IMR-90 (cell line): ENCODE data around the gene MT1E. TPM values are rescaled to one million over a fixed set of nuclear protein-coding genes. Genes with fewer than 3 reads are reported as not detected.

Source experiments
- ATAC-seq: fragments of 200-7000 bp; cut with Tn5 transposase; 2 replicates; pipeline ENCODE4 v1.9.1; 2020; ENCODE audit warnings: low read depth, mild to moderate bottlenecking, moderate library complexity
- BruUV-seq: library from RNA; stranded (reverse); fragments of 400-500 nt; replicated peaks from 2 replicates; lab custom pipeline; 2021; lab: Mats Ljungman, UMichigan
- CTCF ChIA-PET: fragments of 300-600 bp; formaldehyde crosslinking; extraction: SDS; loops from one replicate; lab custom pipeline; 2021; ENCODE audit warnings: antibody characterized with exemption; lab: Yijun Ruan, JAX
- POLR2A ChIA-PET: fragments of 300-600 bp; sonication (Branson Sonifier 250); formaldehyde crosslinking; loops from one replicate; lab custom pipeline; 2022; ENCODE audit warnings: antibody characterized with exemption; ENCODE audit not compliant: unreplicated experiment; lab: Charles Lee
- DNase-seq: peaks from one replicate; pipeline ENCODE4 v3.0.0; 2013
- H2AFZ ChIP-seq: replicated peaks from 2 replicates; pipeline ENCODE3; 2013; ENCODE audit warnings: low read length, mild to moderate bottlenecking; ENCODE audit not compliant: poor library complexity
- H2AK5ac ChIP-seq: 2 replicates; pipeline ENCODE4 v1.6.1; 2013; ENCODE audit warnings: low read depth, low read length, inconsistent platforms
- H2AK9ac ChIP-seq: replicated peaks from 2 replicates; pipeline ENCODE3; 2013; ENCODE audit warnings: mild to moderate bottlenecking, low read depth, low read length, moderate library complexity; ENCODE audit not compliant: poor library complexity
- H2BK120ac ChIP-seq: 2 replicates; pipeline ENCODE4 v1.6.1; 2013; ENCODE audit warnings: low read depth, low read length, inconsistent platforms
- H2BK15ac ChIP-seq: 3 replicates; pipeline ENCODE4 v1.6.1; 2013; ENCODE audit warnings: low read depth, low read length, inconsistent platforms
- H2BK20ac ChIP-seq: 2 replicates; pipeline ENCODE4 v1.6.1; 2013; ENCODE audit warnings: low read depth, mild to moderate bottlenecking, inconsistent platforms, low read length, moderate library complexity
- H2BK5ac ChIP-seq: 2 replicates; pipeline ENCODE4 v1.6.1; 2013; ENCODE audit warnings: mild to moderate bottlenecking, low read depth, low read length, inconsistent platforms; ENCODE audit not compliant: poor library complexity, severe bottlenecking
- H3K14ac ChIP-seq: replicated peaks from 2 replicates; pipeline ENCODE4 v1.6.1; 2013; ENCODE audit warnings: low read depth, low read length, inconsistent platforms
- H3K18ac ChIP-seq: 2 replicates; pipeline ENCODE4 v1.6.1; 2013; ENCODE audit warnings: low read depth, low read length, control low read depth
- H3K23ac ChIP-seq: 2 replicates; pipeline ENCODE4 v1.6.1; 2013; ENCODE audit warnings: low read depth, low read length, inconsistent platforms
- H3K27ac ChIP-seq: 2 replicates; pipeline ENCODE4 v1.5.1; 2013; ENCODE audit warnings: mild to moderate bottlenecking, control low read depth, low read length; ENCODE audit not compliant: insufficient read depth
- H3K27me3 ChIP-seq: 2 replicates; pipeline ENCODE4 v1.6.1; 2013; ENCODE audit warnings: low read length; ENCODE audit not compliant: control insufficient read depth, insufficient read depth
- H3K36me3 ChIP-seq: 2 replicates; pipeline ENCODE4 v1.6.1; 2013; ENCODE audit warnings: low read length, mixed read lengths; ENCODE audit not compliant: control insufficient read depth, insufficient read depth
- H3K4ac ChIP-seq: 2 replicates; pipeline ENCODE4 v1.6.1; 2013; ENCODE audit warnings: low read depth, low read length, inconsistent platforms
- H3K4me1 ChIP-seq: 2 replicates; pipeline ENCODE4 v1.6.1; 2013; ENCODE audit warnings: low read length, mixed read lengths; ENCODE audit not compliant: control insufficient read depth, insufficient read depth
- H3K4me2 ChIP-seq: 2 replicates; pipeline ENCODE4 v1.6.1; 2013; ENCODE audit warnings: low read depth, mild to moderate bottlenecking, control low read depth, low read length, moderate library complexity
- H3K4me3 ChIP-seq: 2 replicates; pipeline ENCODE4 v1.5.1; 2013; ENCODE audit warnings: low read depth, mild to moderate bottlenecking, control low read depth, low read length, moderate library complexity; ENCODE audit not compliant: insufficient read depth
- H3K56ac ChIP-seq: 2 replicates; pipeline ENCODE4 v1.6.1; 2013; ENCODE audit warnings: low read length, inconsistent platforms; ENCODE audit not compliant: insufficient read depth; ENCODE audit errors: extremely low read depth
- H3K79me1 ChIP-seq, 2 experiments: 2 replicates each; pipeline ENCODE4 v1.6.1; 2013; ENCODE audit warnings: low read length in 2 of 2, inconsistent platforms in 1 of 2, low read depth in 1 of 2
- H3K9ac ChIP-seq: 2 replicates; pipeline ENCODE4 v1.6.1; 2013; ENCODE audit warnings: low read depth, low read length, control low read depth
- H3K9me1 ChIP-seq: 2 replicates; pipeline ENCODE4 v1.6.1; 2013; ENCODE audit warnings: low read length, inconsistent platforms; ENCODE audit not compliant: insufficient read depth
- H3K9me3 ChIP-seq: 2 replicates; pipeline ENCODE4 v1.6.1; 2013; ENCODE audit warnings: low read length; ENCODE audit not compliant: control insufficient read depth, insufficient read depth
- H4K20me1 ChIP-seq: 2 replicates; pipeline ENCODE4 v1.6.1; 2013; ENCODE audit warnings: low read length, inconsistent platforms; ENCODE audit not compliant: insufficient read depth
- H4K5ac ChIP-seq: 2 replicates; pipeline ENCODE4 v1.6.1; 2013; ENCODE audit warnings: mild to moderate bottlenecking, low read depth, low read length, control low read depth
- H4K8ac ChIP-seq, 2 experiments: 2 replicates each; pipeline ENCODE4 v1.6.1; 2013; ENCODE audit warnings: low read depth in 2 of 2, low read length in 2 of 2, control low read depth in 1 of 2, inconsistent platforms in 1 of 2
- H4K91ac ChIP-seq: 2 replicates; pipeline ENCODE4 v1.6.1; 2013; ENCODE audit warnings: low read depth, low read length, inconsistent platforms; ENCODE audit not compliant: insufficient read depth
- BHLHE40 ChIP-seq: fragments of 150-350 bp; IDR thresholded peaks from 2 replicates; pipeline ENCODE4 v1.6.1; 2016; ENCODE audit warnings: mild to moderate bottlenecking, low read depth, low read length
- CEBPB ChIP-seq: IDR thresholded peaks from 2 replicates; pipeline ENCODE4 v1.6.1; 2012; ENCODE audit warnings: low read depth, low read length, improper control_type of control experiment
- CHD1 ChIP-seq: IDR thresholded peaks from 2 replicates; pipeline ENCODE4 v1.6.1; 2012; ENCODE audit warnings: low read depth, low read length, improper control_type of control experiment
- MAZ ChIP-seq: IDR thresholded peaks from 2 replicates; pipeline ENCODE4 v1.6.1; 2012; ENCODE audit warnings: low read depth, mild to moderate bottlenecking, low read length, improper control_type of control experiment, moderate library complexity, borderline replicate concordance
- MXI1 ChIP-seq: IDR thresholded peaks from 2 replicates; pipeline ENCODE4 v1.6.1; 2012; ENCODE audit warnings: low read depth, mild to moderate bottlenecking, low read length, moderate library complexity, borderline replicate concordance
- NFE2L2 ChIP-seq: fragments of 150-350 bp; IDR thresholded peaks from 2 replicates; pipeline ENCODE4 v1.6.1; 2016; ENCODE audit warnings: low read depth, mild to moderate bottlenecking, low read length
- RAD21 ChIP-seq: IDR thresholded peaks from 2 replicates; pipeline ENCODE4 v1.6.1; 2012; ENCODE audit warnings: low read length, improper control_type of control experiment
- RCOR1 ChIP-seq: IDR thresholded peaks from 2 replicates; pipeline ENCODE4 v1.6.1; 2012; ENCODE audit warnings: mild to moderate bottlenecking, low read length, improper control_type of control experiment; ENCODE audit not compliant: insufficient replicate concordance
- RFX5 ChIP-seq: IDR thresholded peaks from 2 replicates; pipeline ENCODE4 v1.8.0; 2012; ENCODE audit warnings: low read depth, mild to moderate bottlenecking, low read length, moderate library complexity
- WGBS, 2 experiments: methylation state at CpG; one replicate each; pipeline versions ENCODE4 v1.1.5 to v1.1.7; 2013; ENCODE audit warnings: missing lambda C conversion rate in 2 of 2; ENCODE audit not compliant: insufficient read length in 1 of 2; ENCODE audit errors: extremely low coverage in 2 of 2; 5-methylcytosine and 5-hydroxymethylcytosine counted together
- dilution Hi-C: fragments of 300-500 bp; cut with HindIII; formaldehyde crosslinking; loops from one replicate; pipeline ENCODE4 v1.14.3; 2018; ENCODE audit warnings: low sequenced_read_pairs; ENCODE audit not compliant: unreplicated experiment
- in situ Hi-C: fragments of 300-500 bp; cut with MboI; formaldehyde crosslinking; loops from 3 replicates; pipeline ENCODE4 v1.14.3; 2019; ENCODE audit warnings: low sequenced_read_pairs, inconsistent platforms, mixed read lengths
- intact Hi-C: fragments of 100-400 bp; cut with micrococcal nuclease; formaldehyde crosslinking; loops from 2 replicates; pipeline ENCODE4 v1.10.0; 2022
- polyA plus RNA-seq, 3 experiments: library from polyadenylated mRNA; depleted of rRNA; stranded (reverse); fragments of >200 nt; gene quantifications; 2 replicates each; pipeline ENCODE4 v1.2.3, GENCODE V29; 2012; ENCODE audit warnings: low replicate concordance in 1 of 3
- total RNA-seq: library from RNA; depleted of rRNA; stranded (reverse); fragments of >200 nt; gene quantifications from 2 replicates; pipeline ENCODE4 v1.2.3, GENCODE V29; 2012
- TF ChIP-seq, protein P1 (sequence below): fragments of 150-350 bp; IDR thresholded peaks from 2 replicates; pipeline ENCODE4 v1.6.1; 2017; ENCODE audit warnings: mild to moderate bottlenecking, antibody characterized with exemption, low read length, low read depth
- TF ChIP-seq, protein P2 (sequence below): conservative IDR thresholded peaks from 2 replicates; pipeline ENCODE4 v1.5.1; 2012; ENCODE audit warnings: mild to moderate bottlenecking, low read depth, low read length, improper control_type of control experiment
- TF ChIP-seq, protein P3 (sequence below): fragments of 150-350 bp; IDR thresholded peaks from 2 replicates; pipeline ENCODE4 v1.6.1; 2016; ENCODE audit warnings: low read depth, mild to moderate bottlenecking, low read length, moderate library complexity, borderline replicate concordance

The MT1E gene
- total and polyA plus RNA-seq, 2 of the 4 experiments (the other 2 are of a cell fraction): 137 to 821 TPM

DNA sequence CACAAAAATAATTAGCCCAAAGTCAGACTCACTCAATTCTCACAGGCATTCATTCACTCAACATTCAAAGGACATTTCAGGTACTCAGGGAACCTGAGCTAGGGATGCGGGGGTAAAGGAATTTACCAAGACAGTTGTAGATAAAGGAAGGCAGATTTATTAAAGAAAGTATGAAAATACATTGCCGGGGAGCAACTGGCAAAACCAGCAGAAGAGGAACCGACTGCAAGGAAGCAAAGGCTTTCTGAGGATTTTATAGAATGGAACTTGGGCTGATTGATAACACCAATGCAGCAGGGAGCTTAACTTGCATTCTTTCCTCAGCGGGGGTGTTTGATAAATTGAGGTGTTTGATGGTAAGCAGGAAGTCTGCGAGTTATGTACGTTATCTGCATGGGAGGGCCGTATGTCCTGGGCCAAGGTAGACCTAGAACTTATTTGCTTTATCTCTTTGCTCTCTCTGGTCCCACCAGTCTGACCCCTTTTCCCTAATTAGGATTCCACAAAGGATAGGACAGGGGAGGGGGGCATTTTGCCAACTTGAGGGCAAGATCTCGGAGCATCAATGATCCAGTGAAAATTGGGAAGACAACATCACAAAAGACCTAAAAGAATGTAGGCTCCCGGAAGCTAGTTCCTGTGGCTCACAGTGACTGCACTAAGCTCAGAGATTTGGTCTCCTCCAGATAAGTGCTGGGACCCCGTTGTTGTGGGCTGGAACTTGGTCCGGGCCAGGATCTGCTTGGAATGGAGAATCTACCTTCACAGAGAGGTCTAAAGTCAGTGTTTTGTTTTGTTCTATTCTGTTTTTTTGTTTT lies 42.0 kb upstream of the MT1E start:
- Histone ChIP-seq H4K91ac (no peak overlapping the region), H3K9ac (no peak overlapping the region), H2BK120ac (no peak overlapping the region), H2BK15ac (no peak overlapping the region), H2AK9ac (no peak overlapping the region), H3K18ac (no peak overlapping the region), H3K27ac (no peak overlapping the region), H3K9me3 (no peaks in the 10 kb centered on the region; the same call in 1 of the 2 replicates), H3K9me1 (no peaks in the 10 kb centered on the region), H3K4me2 (no peak overlapping the region), H3K56ac (no peak overlapping the region), H2AK5ac (no peak overlapping the region), H3K14ac (no peak overlapping the region), H4K5ac (no peak overlapping the region), H3K79me1 (no peaks in the 10 kb centered on the region), H3K4ac (no peak overlapping the region), H3K36me3 (no peaks in the 10 kb centered on the region), H2BK5ac (no peak overlapping the region), H2BK20ac (no peak overlapping the region), H2AFZ (no peak overlapping the region), H4K20me1 (no peaks in the 10 kb centered on the region), H3K4me3 (no peak overlapping the region), H3K4me1 (no peaks in the 10 kb centered on the region), H3K27me3 (peaks cover 50% of the 10 kb centered on the region), H4K8ac (no peak overlapping the region), H3K23ac (no peak overlapping the region)
- WGBS, 2 experiments: 100% methylated on average over 1 of the region's 11 CpGs; no CpG with 5 or more reads in 1 of the 2 experiments
- ATAC-seq: no peak
- dilution Hi-C loops: no loop called here
- BruUV-seq: no TSS peak
- ChIA-PET CTCF (no interaction called here), POLR2A (no interaction called here)
- in situ Hi-C loops: no loop called here
- intact Hi-C loops: no loop called here
- no peak for TF ChIP-seq MAZ
- no peak for TF ChIP-seq RAD21
- no peak for TF ChIP-seq MXI1
- no peak for TF ChIP-seq RFX5
- no peak for TF ChIP-seq CHD1
- TF ChIP-seq RCOR1: no peak
- TF ChIP-seq, protein P1, sequence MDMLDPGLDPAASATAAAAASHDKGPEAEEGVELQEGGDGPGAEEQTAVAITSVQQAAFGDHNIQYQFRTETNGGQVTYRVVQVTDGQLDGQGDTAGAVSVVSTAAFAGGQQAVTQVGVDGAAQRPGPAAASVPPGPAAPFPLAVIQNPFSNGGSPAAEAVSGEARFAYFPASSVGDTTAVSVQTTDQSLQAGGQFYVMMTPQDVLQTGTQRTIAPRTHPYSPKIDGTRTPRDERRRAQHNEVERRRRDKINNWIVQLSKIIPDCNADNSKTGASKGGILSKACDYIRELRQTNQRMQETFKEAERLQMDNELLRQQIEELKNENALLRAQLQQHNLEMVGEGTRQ: no peak
- no peak for TF ChIP-seq BHLHE40
- no peak for TF ChIP-seq NFE2L2
- TF ChIP-seq, protein P2, sequence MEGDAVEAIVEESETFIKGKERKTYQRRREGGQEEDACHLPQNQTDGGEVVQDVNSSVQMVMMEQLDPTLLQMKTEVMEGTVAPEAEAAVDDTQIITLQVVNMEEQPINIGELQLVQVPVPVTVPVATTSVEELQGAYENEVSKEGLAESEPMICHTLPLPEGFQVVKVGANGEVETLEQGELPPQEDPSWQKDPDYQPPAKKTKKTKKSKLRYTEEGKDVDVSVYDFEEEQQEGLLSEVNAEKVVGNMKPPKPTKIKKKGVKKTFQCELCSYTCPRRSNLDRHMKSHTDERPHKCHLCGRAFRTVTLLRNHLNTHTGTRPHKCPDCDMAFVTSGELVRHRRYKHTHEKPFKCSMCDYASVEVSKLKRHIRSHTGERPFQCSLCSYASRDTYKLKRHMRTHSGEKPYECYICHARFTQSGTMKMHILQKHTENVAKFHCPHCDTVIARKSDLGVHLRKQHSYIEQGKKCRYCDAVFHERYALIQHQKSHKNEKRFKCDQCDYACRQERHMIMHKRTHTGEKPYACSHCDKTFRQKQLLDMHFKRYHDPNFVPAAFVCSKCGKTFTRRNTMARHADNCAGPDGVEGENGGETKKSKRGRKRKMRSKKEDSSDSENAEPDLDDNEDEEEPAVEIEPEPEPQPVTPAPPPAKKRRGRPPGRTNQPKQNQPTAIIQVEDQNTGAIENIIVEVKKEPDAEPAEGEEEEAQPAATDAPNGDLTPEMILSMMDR: no peak
- TF ChIP-seq CEBPB: no peak
- TF ChIP-seq, protein P3, sequence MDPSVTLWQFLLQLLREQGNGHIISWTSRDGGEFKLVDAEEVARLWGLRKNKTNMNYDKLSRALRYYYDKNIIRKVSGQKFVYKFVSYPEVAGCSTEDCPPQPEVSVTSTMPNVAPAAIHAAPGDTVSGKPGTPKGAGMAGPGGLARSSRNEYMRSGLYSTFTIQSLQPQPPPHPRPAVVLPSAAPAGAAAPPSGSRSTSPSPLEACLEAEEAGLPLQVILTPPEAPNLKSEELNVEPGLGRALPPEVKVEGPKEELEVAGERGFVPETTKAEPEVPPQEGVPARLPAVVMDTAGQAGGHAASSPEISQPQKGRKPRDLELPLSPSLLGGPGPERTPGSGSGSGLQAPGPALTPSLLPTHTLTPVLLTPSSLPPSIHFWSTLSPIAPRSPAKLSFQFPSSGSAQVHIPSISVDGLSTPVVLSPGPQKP: no peak
- no peak for DNase-seq
